GM12891 (cell line): ENCODE data around the gene CDHR4.
"Not testable (repeated sequence)": the region's sequence is repeated elsewhere in the genome, so short reads cannot be mapped to it uniquely, and the experiment has no call there.

Experiments
- DNase-seq: peaks from one replicate; pipeline ENCODE4 v3.0.0; 2011; ENCODE audit warnings: low spot score; ENCODE audit not compliant: insufficient read length
- FAIRE-seq: peaks from 2 replicates; lab custom pipeline; 2011; peaks lifted over from hg19 to GRCh38; lab: Jason Lieb, UNC
- PAX5 ChIP-seq: IDR thresholded peaks from 2 replicates; pipeline ENCODE4 v1.6.1; 2011; ENCODE audit warnings: low read length, moderate library complexity, mild to moderate bottlenecking; ENCODE audit not compliant: insufficient read depth, severe bottlenecking
- POLR2A ChIP-seq: IDR thresholded peaks from 2 replicates; pipeline ENCODE4 v1.6.1; 2011; ENCODE audit warnings: low read depth, low read length, control low read depth
- POLR2AphosphoS5 ChIP-seq: IDR thresholded peaks from 2 replicates; pipeline ENCODE4 v1.6.1; 2011; ENCODE audit warnings: low read depth, low read length, control low read depth
- POU2F2 ChIP-seq: IDR thresholded peaks from 2 replicates; pipeline ENCODE4 v1.6.1; 2011; ENCODE audit warnings: low read depth, mild to moderate bottlenecking, control low read depth, low read length, moderate library complexity
- SPI1 ChIP-seq: IDR thresholded peaks from 2 replicates; pipeline ENCODE4 v1.6.1; 2011; ENCODE audit warnings: low read depth, low read length, control low read depth
- TAF1 ChIP-seq: IDR thresholded peaks from 2 replicates; pipeline ENCODE4 v1.6.1; 2011; ENCODE audit warnings: low read depth, low read length, control low read depth

Gene CDHR4

GRCh38 chr3:49781415-49782199 is 18.1 kb downstream of the CDHR4 start:
- FAIRE-seq (no peak), DNase-seq (no peak)
- TF ChIP-seq SPI1 (no peak), POU2F2 (no peak), TAF1 (no peak), POLR2AphosphoS5 (no peak), PAX5 (no peak), POLR2A (no peak)

GRCh38 chr3:49780975-49781365 is 18.7 kb downstream of the CDHR4 start:
- not testable (repeated sequence) for DNase-seq, FAIRE-seq

- no peak for FAIRE-seq
- no peak for DNase-seq
- no peak for TF ChIP-seq PAX5
Measured at GRCh38 chr3:49780080-49780974, 19.3 kb downstream of the CDHR4 start.

- FAIRE-seq (peak; percentile 41), DNase-seq (no peak)
- no peak for TF ChIP-seq POLR2A
Measured at GRCh38 chr3:49779358-49780079, 20.2 kb downstream of the CDHR4 start.

GRCh38 chr3:49776101-49776500 is 23.6 kb downstream of the CDHR4 start:
- not testable (repeated sequence) for FAIRE-seq, DNase-seq

- TF ChIP-seq POU2F2, result no peak
- no peak for TF ChIP-seq TAF1
- TF ChIP-seq SPI1, result no peak
- TF ChIP-seq POLR2AphosphoS5, result no peak
- DNase-seq (no peak), FAIRE-seq (no peak)
Measured at GRCh38 chr3:49775538-49775937, 24.1 kb downstream of the CDHR4 start.

- FAIRE-seq (no peak), DNase-seq (no peak)
- TF ChIP-seq SPI1 (no peak), PAX5 (no peak), POLR2A (no peak), TAF1 (no peak), POLR2AphosphoS5 (no peak), POU2F2 (no peak)
Measured at GRCh38 chr3:49772703-49773102, 27.0 kb downstream of the CDHR4 start.

- peak; percentile 56 for FAIRE-seq
- DNase-seq, result no peak
- TF ChIP-seq POLR2AphosphoS5 (no peak), SPI1 (no peak), TAF1 (no peak), POU2F2 (no peak), POLR2A (no peak), PAX5 (no peak)
Measured at GRCh38 chr3:49771340-49771938, 28.2 kb downstream of the CDHR4 start.

GRCh38 chr3:49769926-49770325 is 29.7 kb downstream of the CDHR4 start:
- no peak for FAIRE-seq
- TF ChIP-seq PAX5 (no peak), POLR2AphosphoS5 (no peak)
- DNase-seq, result no peak

GRCh38 chr3:49769286-49769915 is 30.3 kb downstream of the CDHR4 start:
- TF ChIP-seq PAX5 (no peak), TAF1 (no peak), POLR2AphosphoS5 (no peak), SPI1 (no peak), POU2F2 (no peak), POLR2A (no peak)
- FAIRE-seq (no peak), DNase-seq (no peak)
